PC-9 (cell line): ENCODE results near the gene DUSP18.

Source experiments
- EZH2 ChIP-seq: fragments of 200-600 bp; sonication (generic); IDR thresholded peaks from 2 replicates; pipeline ENCODE4 v1.8.0; 2017; ENCODE audit warnings: antibody characterized with exemption, low read depth
- TF ChIP-seq, protein P1 (sequence below): fragments of 200-600 bp; sonication (generic); conservative IDR thresholded peaks from 2 replicates; pipeline ENCODE4 v1.6.1; 2017; ENCODE audit warnings: mixed run types, antibody characterized with exemption, mild to moderate bottlenecking, moderate library complexity

DNA sequence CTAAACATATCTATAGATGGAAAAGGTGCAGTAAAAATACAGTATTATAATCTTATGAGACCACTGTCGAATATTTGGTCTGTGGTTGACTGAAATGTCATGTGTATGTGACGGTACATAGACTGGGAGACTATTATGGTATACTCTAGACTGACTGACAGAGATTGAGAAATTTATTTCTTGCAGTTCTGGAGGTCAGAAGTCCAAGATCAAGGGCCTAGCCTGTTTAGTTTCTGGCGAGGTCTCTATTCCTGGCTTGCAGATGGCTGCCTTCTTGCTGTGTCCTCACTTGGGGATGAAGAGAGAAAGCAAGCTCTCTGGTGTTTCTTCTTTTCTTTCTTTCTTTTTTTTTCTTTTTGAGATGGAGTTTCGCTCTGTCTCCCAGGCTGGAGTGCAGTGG, 19.7 kb upstream of the DUSP18 start:
- TF ChIP-seq, protein P1, sequence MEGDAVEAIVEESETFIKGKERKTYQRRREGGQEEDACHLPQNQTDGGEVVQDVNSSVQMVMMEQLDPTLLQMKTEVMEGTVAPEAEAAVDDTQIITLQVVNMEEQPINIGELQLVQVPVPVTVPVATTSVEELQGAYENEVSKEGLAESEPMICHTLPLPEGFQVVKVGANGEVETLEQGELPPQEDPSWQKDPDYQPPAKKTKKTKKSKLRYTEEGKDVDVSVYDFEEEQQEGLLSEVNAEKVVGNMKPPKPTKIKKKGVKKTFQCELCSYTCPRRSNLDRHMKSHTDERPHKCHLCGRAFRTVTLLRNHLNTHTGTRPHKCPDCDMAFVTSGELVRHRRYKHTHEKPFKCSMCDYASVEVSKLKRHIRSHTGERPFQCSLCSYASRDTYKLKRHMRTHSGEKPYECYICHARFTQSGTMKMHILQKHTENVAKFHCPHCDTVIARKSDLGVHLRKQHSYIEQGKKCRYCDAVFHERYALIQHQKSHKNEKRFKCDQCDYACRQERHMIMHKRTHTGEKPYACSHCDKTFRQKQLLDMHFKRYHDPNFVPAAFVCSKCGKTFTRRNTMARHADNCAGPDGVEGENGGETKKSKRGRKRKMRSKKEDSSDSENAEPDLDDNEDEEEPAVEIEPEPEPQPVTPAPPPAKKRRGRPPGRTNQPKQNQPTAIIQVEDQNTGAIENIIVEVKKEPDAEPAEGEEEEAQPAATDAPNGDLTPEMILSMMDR, result no peak
- TF ChIP-seq EZH2, result no peak
